Keratinocyte (primary cell): Measurements from ENCODE around the gene ST6GALNAC6. TPM values are rescaled to one million over a fixed set of nuclear protein-coding genes. Genes with fewer than 3 reads are reported as not detected.

Source experiments
- DNase-seq: peaks from one replicate; pipeline ENCODE4 v3.0.0-alpha.2; 2011; ENCODE audit warnings: low read depth, missing footprints, low spot score
- FAIRE-seq: peaks from 2 replicates; lab custom pipeline; 2011; peaks lifted over from hg19 to GRCh38; lab: Jason Lieb, UNC
- H2AFZ ChIP-seq: 2 replicates; pipeline ENCODE4 v1.6.0; 2012; ENCODE audit warnings: low read length, control low read depth, inconsistent platforms; ENCODE audit not compliant: control insufficient read depth
- H3K27ac ChIP-seq: 2 replicates; pipeline ENCODE4 v1.5.1; 2011; ENCODE audit warnings: low read length; ENCODE audit not compliant: control insufficient read depth, insufficient read depth
- H3K27me3 ChIP-seq: 3 replicates; pipeline ENCODE4 v1.6.0; 2011; ENCODE audit warnings: low read length; ENCODE audit not compliant: control insufficient read depth, insufficient read depth; ENCODE audit errors: extremely low read depth
- H3K36me3 ChIP-seq, 2 experiments: 2 replicates in 1 of 2; 3 replicates in 1 of 2; pipeline ENCODE4 v1.5.1; 2011; ENCODE audit warnings: low read length in 2 of 2, mild to moderate bottlenecking in 1 of 2; ENCODE audit not compliant: control insufficient read depth in 2 of 2, insufficient read depth in 2 of 2; ENCODE audit errors: extremely low read depth in 1 of 2
- H3K4me1 ChIP-seq: 3 replicates; pipeline ENCODE4 v1.5.1; 2011; ENCODE audit warnings: low read length; ENCODE audit not compliant: control insufficient read depth, insufficient read depth; ENCODE audit errors: extremely low read depth
- H3K4me2 ChIP-seq: 3 replicates; pipeline ENCODE4 v1.6.0; 2011; ENCODE audit warnings: low read depth, low read length; ENCODE audit not compliant: control insufficient read depth, insufficient read depth; ENCODE audit errors: extremely low read depth
- H3K4me3 ChIP-seq, 3 experiments: fragments of 200-600 bp in 1 of 3; sonication (generic) in 1 of 3; 2 replicates in 2 of 3; 3 replicates in 1 of 3; pipeline ENCODE4 v1.5.1; 2011 to 2016; ENCODE audit warnings: low read length in 3 of 3, mild to moderate bottlenecking in 3 of 3, control low read depth in 2 of 3, inconsistent platforms in 1 of 3, low read depth in 1 of 3, mixed read lengths in 1 of 3, mixed run types in 1 of 3, moderate library complexity in 1 of 3; ENCODE audit not compliant: control insufficient read depth in 2 of 3, insufficient read depth in 2 of 3; ENCODE audit errors: extremely low read depth in 1 of 3
- H3K79me2 ChIP-seq: 2 replicates; pipeline ENCODE4 v1.6.0; 2012; ENCODE audit warnings: low read length; ENCODE audit not compliant: control insufficient read depth, insufficient read depth
- H3K9ac ChIP-seq: 3 replicates; pipeline ENCODE4 v1.6.0; 2011; ENCODE audit warnings: low read length; ENCODE audit not compliant: control insufficient read depth, insufficient read depth; ENCODE audit errors: extremely low read depth
- H3K9me1 ChIP-seq: 3 replicates; pipeline ENCODE4 v1.6.0; 2011; ENCODE audit warnings: low read length; ENCODE audit not compliant: control insufficient read depth, insufficient read depth; ENCODE audit errors: extremely low read depth
- H3K9me3 ChIP-seq: 2 replicates; pipeline ENCODE4 v1.5.1; 2012; ENCODE audit warnings: low read depth, low read length; ENCODE audit not compliant: control insufficient read depth
- H4K20me1 ChIP-seq: 3 replicates; pipeline ENCODE4 v1.6.0; 2011; ENCODE audit warnings: low read length; ENCODE audit not compliant: control insufficient read depth, insufficient read depth; ENCODE audit errors: extremely low read depth
- EZH2 ChIP-seq: IDR thresholded peaks from one replicate; pipeline ENCODE4 v1.6.1; 2012; ENCODE audit warnings: inconsistent platforms, mild to moderate bottlenecking, low read length, moderate library complexity
- dilution Hi-C: fragments of 300-500 bp; cut with MboI; formaldehyde crosslinking; loops from one replicate; pipeline ENCODE4 v1.7.0; 2020; ENCODE audit warnings: low sequenced_read_pairs; ENCODE audit not compliant: extremely low pct_ligation_motif_present
- polyA plus RNA-seq, 5 experiments: library from polyadenylated mRNA; depleted of rRNA in 3 of 5; stranded (reverse) in 3 of 5; stranded (forward) in 1 of 5; unstranded in 1 of 5; fragments of >200 nt; gene quantifications; 1 replicate in 1 of 5; 2 replicates in 3 of 5; 3 replicates in 1 of 5; pipeline versions ENCODE4 v1.2.1 to v1.2.3, GENCODE V29; 2011 to 2012; ENCODE audit warnings: missing spikeins in 2 of 5, low read depth in 1 of 5, low replicate concordance in 1 of 5
- TF ChIP-seq, protein P1 (sequence below), 3 experiments: IDR thresholded peaks in 1 of 3; conservative IDR thresholded peaks in 1 of 3; optimal IDR thresholded peaks in 1 of 3; 2 replicates in 2 of 3; 3 replicates in 1 of 3; pipeline versions ENCODE3 to v1.5.1; 2011; ENCODE audit warnings: low read length in 3 of 3, mild to moderate bottlenecking in 3 of 3, moderate library complexity in 2 of 3, control low read depth in 1 of 3, inconsistent platforms in 1 of 3; ENCODE audit not compliant: insufficient read depth in 2 of 3; ENCODE audit errors: extremely low read depth in 1 of 3

ST6GALNAC6 gene
- polyA plus RNA-seq, 1 donor (not counting 4 experiments of a cell fraction or from before 2014, with no cell fraction given), result 21.1 TPM

DNA sequence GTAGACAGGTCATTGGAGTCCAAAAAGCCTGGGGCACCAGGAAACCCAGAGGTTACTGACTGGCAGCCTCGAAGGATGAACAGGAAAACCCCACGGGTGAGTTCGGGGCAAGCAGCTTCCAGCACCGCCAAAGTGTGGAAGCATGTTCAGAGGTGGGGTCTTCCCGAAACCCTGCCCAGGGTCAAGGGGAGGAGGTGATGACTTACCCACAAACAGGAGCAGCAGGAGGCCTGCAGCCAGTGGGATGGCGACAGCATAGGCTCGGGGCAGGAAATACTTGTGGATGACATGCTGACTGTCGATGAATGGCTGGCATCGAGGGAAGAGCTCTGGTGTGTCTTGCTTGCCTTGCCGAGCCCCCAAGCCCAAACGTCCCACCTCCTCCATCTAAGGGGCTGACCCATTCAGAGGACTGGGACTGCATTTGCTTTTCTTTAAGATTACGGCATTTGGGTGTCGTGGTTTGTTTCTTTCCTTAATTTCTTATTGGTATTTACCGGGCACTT is 37.0 kb upstream of the ST6GALNAC6 start:
- dilution Hi-C loops, result loop anchor here (25.0 kb wide), 1 partner anchor 126 kb away; the partner anchor contains the start of genes NAIF1 and SLC25A25
- FAIRE-seq, result no peak
- H3K27me3 ChIP-seq, result no peaks in the 10 kb centered on the region
- no peak for DNase-seq
- no peaks in the 10 kb centered on the region for H3K9me3 ChIP-seq
- H3K9ac ChIP-seq, result peak overlapping the region; percentile 84
- H3K4me3 ChIP-seq, result peak overlapping the region; percentile 72 to 87 (median 78)
- H2AFZ ChIP-seq, result no peak overlapping the region
- no peak overlapping the region for H3K27ac ChIP-seq
- H3K36me3 ChIP-seq, result peaks cover 9 to 10% of the 10 kb centered on the region in 2 experiments
- peaks cover 22% of the 10 kb centered on the region for H3K4me1 ChIP-seq
- TF ChIP-seq, protein P1, sequence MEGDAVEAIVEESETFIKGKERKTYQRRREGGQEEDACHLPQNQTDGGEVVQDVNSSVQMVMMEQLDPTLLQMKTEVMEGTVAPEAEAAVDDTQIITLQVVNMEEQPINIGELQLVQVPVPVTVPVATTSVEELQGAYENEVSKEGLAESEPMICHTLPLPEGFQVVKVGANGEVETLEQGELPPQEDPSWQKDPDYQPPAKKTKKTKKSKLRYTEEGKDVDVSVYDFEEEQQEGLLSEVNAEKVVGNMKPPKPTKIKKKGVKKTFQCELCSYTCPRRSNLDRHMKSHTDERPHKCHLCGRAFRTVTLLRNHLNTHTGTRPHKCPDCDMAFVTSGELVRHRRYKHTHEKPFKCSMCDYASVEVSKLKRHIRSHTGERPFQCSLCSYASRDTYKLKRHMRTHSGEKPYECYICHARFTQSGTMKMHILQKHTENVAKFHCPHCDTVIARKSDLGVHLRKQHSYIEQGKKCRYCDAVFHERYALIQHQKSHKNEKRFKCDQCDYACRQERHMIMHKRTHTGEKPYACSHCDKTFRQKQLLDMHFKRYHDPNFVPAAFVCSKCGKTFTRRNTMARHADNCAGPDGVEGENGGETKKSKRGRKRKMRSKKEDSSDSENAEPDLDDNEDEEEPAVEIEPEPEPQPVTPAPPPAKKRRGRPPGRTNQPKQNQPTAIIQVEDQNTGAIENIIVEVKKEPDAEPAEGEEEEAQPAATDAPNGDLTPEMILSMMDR (optimal IDR thresholded peaks at IDR 0.05 in 1 of 3, IDR thresholded peaks at IDR 0.05 in 1 of 3, conservative IDR thresholded peaks at IDR 0.05 in 1 of 3; ENCODE audit: extremely low read depth in 1 of 3, insufficient read depth in 2 of 3, low read length in 3 of 3), result no peak
- TF ChIP-seq EZH2, result no peak
- H3K79me2 ChIP-seq, result peaks cover 33% of the 10 kb centered on the region
- no peaks in the 10 kb centered on the region for H3K9me1 ChIP-seq
- peak overlapping the region; percentile 73 for H3K4me2 ChIP-seq
- H4K20me1 ChIP-seq, result peaks cover 2% of the 10 kb centered on the region

GRCh38 chr9:127935765-127936221 is 36.4 kb upstream of the ST6GALNAC6 start:
- dilution Hi-C loops, result loop anchor here (25.0 kb wide), 1 partner anchor 127 kb away; the partner anchor contains the start of genes NAIF1 and SLC25A25
- peak overlapping the region in 1 of 3 experiments; percentile 78 for H3K4me3 ChIP-seq
- no peak overlapping the region for H3K27ac ChIP-seq
- TF ChIP-seq, protein P1 (optimal IDR thresholded peaks at IDR 0.05 in 1 of 3, IDR thresholded peaks at IDR 0.05 in 1 of 3, conservative IDR thresholded peaks at IDR 0.05 in 1 of 3; ENCODE audit: extremely low read depth in 1 of 3, insufficient read depth in 2 of 3, low read length in 3 of 3), result no peak
- TF ChIP-seq EZH2, result no peak
- H3K4me2 ChIP-seq, result peak overlapping the region; percentile 73
- DNase-seq (no peak), FAIRE-seq (no peak)
- H4K20me1 ChIP-seq, result peaks cover 2% of the 10 kb centered on the region
- H3K9me1 ChIP-seq, result no peaks in the 10 kb centered on the region
- H3K9me3 ChIP-seq, result no peaks in the 10 kb centered on the region
- H3K79me2 ChIP-seq, result peaks cover 33% of the 10 kb centered on the region
- no peaks in the 10 kb centered on the region for H3K27me3 ChIP-seq
- no peak overlapping the region for H3K9ac ChIP-seq
- peaks cover 9% of the 10 kb centered on the region in 2 experiments for H3K36me3 ChIP-seq
- H3K4me1 ChIP-seq, result peaks cover 27% of the 10 kb centered on the region
- H2AFZ ChIP-seq, result no peak overlapping the region
